ENCODE results near the gene CEP63.
A peak's percentile ranks its signal among the peaks of the same experiment; 100 is the strongest.

CEP63 gene

GRCh38 chr3:134477002-134477401, 8.9 kb upstream of the CEP63 start:
- H3K27ac ChIP-seq: no peak overlapping the region

GRCh38 chr3:134477938-134478337, 7.9 kb upstream of the CEP63 start:
- TF ChIP-seq CTCF (conservative IDR thresholded peaks at IDR 0.05): no peak
- H3K27ac ChIP-seq: no peak overlapping the region

More at GRCh38 chr3:134477002-134477401, 8.9 kb upstream of the CEP63 start:
- TF ChIP-seq CTCF (conservative IDR thresholded peaks at IDR 0.05): no peak

GRCh38 chr3:134480546-134480945, 5.3 kb upstream of the CEP63 start:
- H3K27ac ChIP-seq: no peak overlapping the region
- TF ChIP-seq CTCF (conservative IDR thresholded peaks at IDR 0.05): no peak

- no peak for TF ChIP-seq CTCF (conservative IDR thresholded peaks at IDR 0.05)
- no peak overlapping the region for H3K27ac ChIP-seq
These were observed 4.7 kb upstream of the CEP63 start for GRCh38 chr3:134481166-134481565.

- no peak overlapping the region for H3K27ac ChIP-seq
- no peak for TF ChIP-seq CTCF (conservative IDR thresholded peaks at IDR 0.05)
These were observed 3.2 kb upstream of the CEP63 start for GRCh38 chr3:134482622-134483021.

GRCh38 chr3:134483195-134483900, 2.5 kb upstream of the CEP63 start:
- no peak for TF ChIP-seq CTCF (conservative IDR thresholded peaks at IDR 0.05)
- H3K27ac ChIP-seq: peak overlapping the region; percentile 94; the same call in 1 of the 2 replicates

GRCh38 chr3:134485075-134485717, 661 bp upstream of the CEP63 start:
- no peak for TF ChIP-seq CTCF (conservative IDR thresholded peaks at IDR 0.05)
- H3K27ac ChIP-seq: peak overlapping the region; percentile 94

Measured in VCaP (cell line).